Fibroblast of skin of scalp (primary cell): ENCODE measurements around the gene ARFGAP1.
"Not testable (repeated sequence)": the region's sequence is repeated elsewhere in the genome, so short reads cannot be mapped to it uniquely, and the experiment has no call there.

Experiments used
- DNase-seq: peaks from one replicate; pipeline ENCODE4 v3.0.0-alpha.2; 2013

The ARFGAP1 gene

GRCh38 chr20:63322146-63322932, 49.7 kb downstream of the ARFGAP1 start:
- DNase-seq: no peak

GRCh38 chr20:63322933-63323273, 50.3 kb downstream of the ARFGAP1 start:
- no peak for DNase-seq

GRCh38 chr20:63323357-63323981, 50.9 kb downstream of the ARFGAP1 start:
- DNase-seq: no peak

GRCh38 chr20:63325021-63325471, 52.4 kb downstream of the ARFGAP1 start:
- DNase-seq: no peak

GRCh38 chr20:63325554-63326313, 53.1 kb downstream of the ARFGAP1 start:
- no peak for DNase-seq

GRCh38 chr20:63326314-63327230, 54.0 kb downstream of the ARFGAP1 start:
- no peak for DNase-seq

- DNase-seq: no peak
Observed at GRCh38 chr20:63327231-63327745, 54.7 kb downstream of the ARFGAP1 start.

- no peak for DNase-seq
Observed at GRCh38 chr20:63328026-63328700, 55.5 kb downstream of the ARFGAP1 start.

- no peak for DNase-seq
Observed at GRCh38 chr20:63328718-63329275, 56.2 kb downstream of the ARFGAP1 start.

GRCh38 chr20:63329331-63330083, 56.9 kb downstream of the ARFGAP1 start:
- DNase-seq: no peak

- no peak for DNase-seq
Observed at GRCh38 chr20:63330084-63330760, 57.6 kb downstream of the ARFGAP1 start.

- DNase-seq: no peak
Observed at GRCh38 chr20:63330940-63331339, 58.3 kb downstream of the ARFGAP1 start.

- no peak for DNase-seq
Observed at GRCh38 chr20:63331741-63332400, 59.3 kb downstream of the ARFGAP1 start.

GRCh38 chr20:63332488-63333240, 60.1 kb downstream of the ARFGAP1 start:
- DNase-seq: no peak

GRCh38 chr20:63333241-63333836, 60.7 kb downstream of the ARFGAP1 start:
- DNase-seq: no peak

- no peak for DNase-seq
Observed at GRCh38 chr20:63334356-63334755, 61.7 kb downstream of the ARFGAP1 start.

- not testable (repeated sequence) for DNase-seq
Observed at GRCh38 chr20:63335060-63335459, 62.4 kb downstream of the ARFGAP1 start.

- DNase-seq: no peak
Observed at GRCh38 chr20:63335711-63336110, 63.1 kb downstream of the ARFGAP1 start.
